Neural cell (in vitro differentiated cells): ENCODE data around the gene RBM33.

Experiments
- CTCF ChIP-seq: fragments of 450-650 bp; IDR thresholded peaks from 2 replicates; pipeline ENCODE4 v1.5.1; 2014; ENCODE audit warnings: antibody characterized with exemption, mild to moderate bottlenecking, moderate library complexity; ENCODE audit not compliant: poor library complexity, severe bottlenecking
- EZH2 ChIP-seq: fragments of 200-600, 300-800 bp; shearing (Covaris generic), sonication (generic); IDR thresholded peaks from 2 replicates; pipeline ENCODE4 v1.6.1; 2014; ENCODE audit warnings: antibody characterized with exemption, low read length, borderline replicate concordance, mild to moderate bottlenecking; ENCODE audit not compliant: insufficient read depth, poor library complexity, severe bottlenecking
- POLR2AphosphoS5 ChIP-seq: IDR thresholded peaks from 2 replicates; pipeline ENCODE4 v1.6.1; 2012
- SMC3 ChIP-seq: fragments of 450-650 bp; conservative IDR thresholded peaks from 2 replicates; pipeline ENCODE4 v1.6.1; 2014; ENCODE audit warnings: antibody characterized with exemption, mild to moderate bottlenecking, moderate library complexity; ENCODE audit not compliant: poor library complexity
- TAF1 ChIP-seq: IDR thresholded peaks from 2 replicates; pipeline ENCODE4 v1.6.1; 2012; ENCODE audit warnings: low read depth

- TF ChIP-seq CTCF (no peak), EZH2 (peak; percentile 90), TAF1 (no peak), SMC3 (no peak), POLR2AphosphoS5 (no peak)
These were observed 165.7 kb downstream of the RBM33 start for GRCh38 chr7:155809947-155810769.
